ENCODE measurements around the gene ABTB1. TPM values are rescaled to one million over a fixed set of nuclear protein-coding genes. Genes with fewer than 3 reads are reported as not detected.
A peak's percentile ranks its signal among the peaks of the same experiment; 100 is the strongest.

The ABTB1 gene
- total RNA-seq, 1 donor from 2014 or later, result 61.7 TPM

- Histone ChIP-seq H3K9me3 (no peaks in the 10 kb centered on the region), H3K27me3 (no peaks in the 10 kb centered on the region), H3K27ac (no peak overlapping the region), H3K36me3 (peaks cover 1 to 3% of the 10 kb centered on the region in 2 donors), H3K4me3 (no peak overlapping the region), H3K4me1 (peaks cover 29 to 32% of the 10 kb centered on the region in 2 donors)
- no peak for DNase-seq (ENCODE audit: low spot score in 2 of 2)
- intact Hi-C loops (cut with DNase I), result no loop called here
- TF ChIP-seq CTCF (IDR thresholded peaks at IDR 0.05), result no peak
Observed at GRCh38 chr3:127687228-127687737, 14.5 kb downstream of the ABTB1 start.

- Histone ChIP-seq H3K4me1 (peaks cover 29 to 32% of the 10 kb centered on the region in 2 donors), H3K27me3 (no peaks in the 10 kb centered on the region), H3K27ac (peak overlapping the region; percentile 85 to 89), H3K9me3 (no peaks in the 10 kb centered on the region), H3K4me3 (no peak overlapping the region), H3K36me3 (peaks cover 5 to 11% of the 10 kb centered on the region in 2 donors)
- DNase-seq (ENCODE audit: low spot score in 2 of 2), result no peak
- intact Hi-C loops (cut with DNase I), result no loop called here
- TF ChIP-seq CTCF (IDR thresholded peaks at IDR 0.05), result no peak
Observed at GRCh38 chr3:127688022-127688415, 15.3 kb downstream of the ABTB1 start.

GRCh38 chr3:127688416-127689265 is 15.9 kb downstream of the ABTB1 start:
- Histone ChIP-seq H3K4me1 (peaks cover 29 to 32% of the 10 kb centered on the region in 2 donors), H3K4me3 (no peak overlapping the region), H3K9me3 (no peaks in the 10 kb centered on the region), H3K36me3 (peaks cover 5 to 14% of the 10 kb centered on the region in 2 donors), H3K27ac (peak overlapping the region; percentile 85 to 89), H3K27me3 (no peaks in the 10 kb centered on the region)
- peak in 1 of 2 donors; percentile 72 for DNase-seq (ENCODE audit: low spot score in 2 of 2)
- intact Hi-C loops (cut with DNase I), result no loop called here
- TF ChIP-seq CTCF (IDR thresholded peaks at IDR 0.05), result no peak

GRCh38 chr3:127689266-127689860 is 16.6 kb downstream of the ABTB1 start:
- no peaks in the 10 kb centered on the region for H3K9me3 ChIP-seq
- peak overlapping the region; percentile 85 to 89 for H3K27ac ChIP-seq
- no peaks in the 10 kb centered on the region for H3K27me3 ChIP-seq
- peaks cover 5 to 14% of the 10 kb centered on the region in 2 donors for H3K36me3 ChIP-seq
- peaks cover 29 to 32% of the 10 kb centered on the region in 2 donors for H3K4me1 ChIP-seq
- intact Hi-C loops (cut with DNase I), result no loop called here
- peak in 1 of 2 donors; percentile 60 for DNase-seq (ENCODE audit: low spot score in 2 of 2)
- TF ChIP-seq CTCF (IDR thresholded peaks at IDR 0.05), result no peak
- H3K4me3 ChIP-seq, result no peak overlapping the region

- H3K4me1 ChIP-seq, result peaks cover 29 to 32% of the 10 kb centered on the region in 2 donors
- H3K36me3 ChIP-seq, result peaks cover 5 to 14% of the 10 kb centered on the region in 2 donors
- DNase-seq (ENCODE audit: low spot score in 2 of 2), result no peak
- no peak for TF ChIP-seq CTCF (IDR thresholded peaks at IDR 0.05)
- H3K27me3 ChIP-seq, result no peaks in the 10 kb centered on the region
- peak overlapping the region; percentile 85 to 89 for H3K27ac ChIP-seq
- H3K9me3 ChIP-seq, result no peaks in the 10 kb centered on the region
- H3K4me3 ChIP-seq, result no peak overlapping the region
- intact Hi-C loops (cut with DNase I), result loop anchor here (1.0 to 2.0 kb wide), 4 partner anchors 17 to 167 kb away; partner anchors contain the start of genes ABTB1 and MGLL
Observed at GRCh38 chr3:127690106-127690505, 17.4 kb downstream of the ABTB1 start.
